Smooth muscle cell (in vitro differentiated cells): ENCODE data around the gene MT1F. TPM values are rescaled to one million over a fixed set of nuclear protein-coding genes. Genes with fewer than 3 reads are reported as not detected.

Experiments
- DNase-seq: peaks from one replicate; lab custom pipeline; 2025; ENCODE audit not compliant: unreplicated experiment; lab: John Stamatoyannopoulos, UW
- H2AFZ ChIP-seq: fragments of 200-600 bp; sonication (generic); 2 replicates; pipeline ENCODE4 v1.6.0; 2016; ENCODE audit warnings: antibody characterized with exemption, low read depth, mild to moderate bottlenecking
- H3F3A ChIP-seq: fragments of 200-600 bp; sonication (generic); 2 replicates; pipeline ENCODE4 v1.6.0; 2017; ENCODE audit warnings: antibody characterized with exemption, low read depth
- H3K27ac ChIP-seq: fragments of 200-600 bp; sonication (generic); 2 replicates; pipeline ENCODE4 v1.5.1; 2016; ENCODE audit warnings: low read depth, mild to moderate bottlenecking
- H3K27me3 ChIP-seq: fragments of 200-600 bp; sonication (generic); 2 replicates; pipeline ENCODE4 v1.6.1; 2016; ENCODE audit warnings: low read depth, mild to moderate bottlenecking
- H3K36me3 ChIP-seq: fragments of 200-600 bp; sonication (generic); 2 replicates; pipeline ENCODE4 v1.5.1; 2016; ENCODE audit warnings: low read depth
- H3K4me1 ChIP-seq: fragments of 200-600 bp; sonication (generic); 2 replicates; pipeline ENCODE4 v1.5.1; 2016; ENCODE audit warnings: low read depth
- H3K4me2 ChIP-seq: fragments of 200-600 bp; sonication (generic); 2 replicates; pipeline ENCODE4 v1.6.0; 2016; ENCODE audit warnings: mild to moderate bottlenecking
- H3K4me3 ChIP-seq: fragments of 200-600 bp; sonication (generic); 2 replicates; pipeline ENCODE4 v1.5.1; 2016; ENCODE audit warnings: mild to moderate bottlenecking
- H3K79me2 ChIP-seq: fragments of 200-600 bp; sonication (generic); 2 replicates; pipeline ENCODE4 v1.6.0; 2016; ENCODE audit warnings: low read depth, mild to moderate bottlenecking
- H3K9ac ChIP-seq: fragments of 200-600 bp; sonication (generic); 2 replicates; pipeline ENCODE4 v1.6.0; 2016; ENCODE audit warnings: low read depth
- H3K9me3 ChIP-seq: fragments of 200-600 bp; sonication (generic); replicated peaks from 2 replicates; pipeline ENCODE4 v1.5.1; 2016; ENCODE audit warnings: low read depth
- H4K20me1 ChIP-seq: fragments of 200-600 bp; sonication (generic); 2 replicates; pipeline ENCODE4 v1.6.0; 2016; ENCODE audit warnings: low read depth
- CTCF ChIP-seq: fragments of 200-600 bp; sonication (generic); IDR thresholded peaks from 2 replicates; pipeline ENCODE4 v1.5.1; 2017; ENCODE audit warnings: borderline replicate concordance, mild to moderate bottlenecking, antibody characterized with exemption; ENCODE audit not compliant: insufficient read depth, poor library complexity, severe bottlenecking
- WGBS: methylation state at CpG from one replicate; pipeline ENCODE4 v1.1.7; 2016; ENCODE audit warnings: low lambda C conversion rate; 5-methylcytosine and 5-hydroxymethylcytosine counted together
- polyA plus RNA-seq: library from polyadenylated mRNA; unstranded; fragments of >200 nt; fragmentation: Nextera tagmentation; extraction: Ambion mirVana; gene quantifications from 2 replicates; pipeline ENCODE4 v1.2.1, GENCODE V29; 2016
- total RNA-seq: library from RNA; depleted of rRNA; stranded (reverse); fragments of >200 nt; gene quantifications from 2 replicates; pipeline ENCODE4 v1.2.3, GENCODE V29; 2014

The MT1F gene
- total and polyA plus RNA-seq, 2 experiments from 2014 or later = 0.50 to 5.9 TPM

- H3K27me3 ChIP-seq = peaks cover 100% of the 10 kb centered on the region
- DNase-seq = no peak
- 6% methylated on average over 67 of the region's 68 CpGs for WGBS
These were observed 19.7 kb upstream of the MT1F start, which contains the start of gene MT1A for GRCh38 chr16:56637814-56638750. Gene MT1A, plus strand, starts transcription at chr16:56638666. Its CDS starts 73 bp downstream, at chr16:56638739.

DNA sequence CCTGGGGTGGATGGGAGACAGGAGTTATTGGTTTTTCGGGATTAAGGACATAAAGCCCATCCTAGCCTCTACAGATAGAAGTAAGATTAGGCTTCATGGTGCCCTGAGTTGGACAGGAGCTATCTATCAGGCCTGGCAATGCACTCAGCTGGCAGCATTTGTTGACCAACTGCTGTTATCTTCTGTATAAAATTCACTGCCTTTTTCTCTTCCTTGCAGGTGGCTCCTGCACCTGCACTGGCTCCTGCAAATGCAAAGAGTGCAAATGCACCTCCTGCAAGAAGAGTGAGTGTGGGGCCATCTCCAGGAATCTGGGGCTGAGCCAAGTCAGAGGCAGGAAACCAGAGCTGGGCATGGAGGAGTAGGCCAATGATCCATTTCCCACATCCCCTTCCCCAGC lies 18.7 kb upstream of the MT1F start:
- no peak for TF ChIP-seq CTCF
- no peak overlapping the region for H3K27ac ChIP-seq
- H4K20me1 ChIP-seq = no peaks in the 10 kb centered on the region
- H3K9me3 ChIP-seq = no peaks in the 10 kb centered on the region
- no peaks in the 10 kb centered on the region for H3K36me3 ChIP-seq
- no peak overlapping the region for H3K4me3 ChIP-seq
- peaks cover 100% of the 10 kb centered on the region for H3K27me3 ChIP-seq
- no peaks in the 10 kb centered on the region for H3F3A ChIP-seq
- DNase-seq = no peak
- no peak overlapping the region for H2AFZ ChIP-seq
- no peaks in the 10 kb centered on the region for H3K79me2 ChIP-seq
- no peak overlapping the region for H3K4me2 ChIP-seq
- peaks cover 16% of the 10 kb centered on the region for H3K4me1 ChIP-seq
- 65% methylated on average over 1 of the region's 1 CpG for WGBS
- no peak overlapping the region for H3K9ac ChIP-seq

More at GRCh38 chr16:56637814-56638750, 19.7 kb upstream of the MT1F start, which contains the start of gene MT1A:
- Histone ChIP-seq H3K4me1 (peaks cover 12% of the 10 kb centered on the region), H3K27ac (no peak within 1 kb of the TSS), H2AFZ (peak within 1 kb of the TSS; percentile 77), H3K36me3 (no peaks in the 10 kb centered on the region), H3K4me3 (peak within 1 kb of the TSS; percentile 56), H3F3A (no peaks in the 10 kb centered on the region), H3K79me2 (no peaks in the 10 kb centered on the region), H4K20me1 (no peaks in the 10 kb centered on the region), H3K9me3 (no peaks in the 10 kb centered on the region), H3K9ac (no peak within 1 kb of the TSS), H3K4me2 (peak within 1 kb of the TSS; percentile 89)
- no peak for TF ChIP-seq CTCF

- H3K27me3 ChIP-seq = peaks cover 100% of the 10 kb centered on the region
- no peak overlapping the region for H3K4me3 ChIP-seq
These were observed 17.7 kb upstream of the MT1F start for GRCh38 chr16:56640076-56640475.

More at GRCh38 chr16:56640076-56640475, 17.7 kb upstream of the MT1F start:
- WGBS = 84% methylated on average over 1 of the region's 1 CpG
- TF ChIP-seq CTCF = no peak
- Histone ChIP-seq H3K9ac (no peak overlapping the region), H2AFZ (no peak overlapping the region), H3K79me2 (no peaks in the 10 kb centered on the region), H3K9me3 (no peaks in the 10 kb centered on the region), H3K4me2 (no peak overlapping the region), H3K36me3 (no peaks in the 10 kb centered on the region), H3K4me1 (peaks cover 14% of the 10 kb centered on the region), H3K27ac (no peak overlapping the region), H4K20me1 (no peaks in the 10 kb centered on the region), H3F3A (no peaks in the 10 kb centered on the region)
- no peak for DNase-seq
